Colonic mucosa (tissue), 4 donors: ENCODE measurements around the gene RNF19B. TPM values are rescaled to one million over a fixed set of nuclear protein-coding genes. Genes with fewer than 3 reads are reported as not detected.

Source experiments
- DNase-seq: peaks from one replicate; pipeline ENCODE4 v3.0.0-alpha.2; 2020
- H3K27ac ChIP-seq: fragments of 200-600 bp; one replicate; pipeline ENCODE4 v1.8.0; 2021
- H3K27me3 ChIP-seq: fragments of 200-600 bp; one replicate; pipeline ENCODE4 v1.8.0; 2021
- H3K36me3 ChIP-seq: fragments of 200-600 bp; one replicate; pipeline ENCODE4 v1.8.0; 2021
- H3K4me1 ChIP-seq: fragments of 200-600 bp; one replicate; pipeline ENCODE4 v1.8.0; 2021; ENCODE audit warnings: mild to moderate bottlenecking
- H3K4me3 ChIP-seq: fragments of 200-600 bp; one replicate; pipeline ENCODE4 v1.8.0; 2021
- H3K9ac ChIP-seq, 2 donors: one replicate each; pipeline ENCODE4 v1.7.0; 2013; ENCODE audit warnings: control low read depth in 2 of 2, low read depth in 2 of 2, low read length in 2 of 2
- H3K9me3 ChIP-seq: fragments of 200-600 bp; one replicate; pipeline ENCODE4 v1.8.0; 2021
- CTCF ChIP-seq: fragments of 200-600 bp; IDR thresholded peaks from one replicate; pipeline ENCODE4 v1.8.0; 2022; ENCODE audit warnings: antibody characterized with exemption, mild to moderate bottlenecking
- intact Hi-C: fragments of 100-400 bp; cut with DNase I; formaldehyde crosslinking; loops from one replicate; pipeline ENCODE4 v1.14.1; 2022
- total RNA-seq, 2 donors: library from RNA; stranded (reverse); fragmentation: NEBNext Ultra II Directional in 1 of 2; extraction: Animal tissue kit (Norgen Biotek cat#: 25700) in 1 of 2; gene quantifications; one replicate each; pipeline ENCODE4 v1.2.1, GENCODE V29; 2021
- donor health status: healthy.
- donor health status: DM: no; HTN: no; CAD: no.
- donor health status: DM: no; HTN: no; CAD: no.

Gene RNF19B
- total RNA-seq, 2 donors from 2014 or later = 44.4 to 106 TPM

GRCh38 chr1:33008051-33008914 lies 43.7 kb upstream of the RNF19B start:
- H3K4me3 ChIP-seq = no peak overlapping the region
- TF ChIP-seq CTCF = no peak
- H3K27ac ChIP-seq = peak overlapping the region; percentile 34
- no peak overlapping the region for H3K9ac ChIP-seq
- peaks cover 3% of the 10 kb centered on the region for H3K4me1 ChIP-seq
- H3K27me3 ChIP-seq = no peaks in the 10 kb centered on the region
- H3K9me3 ChIP-seq = no peaks in the 10 kb centered on the region
- intact Hi-C loops = no loop called here
- DNase-seq = no peak
- H3K36me3 ChIP-seq = no peaks in the 10 kb centered on the region

GRCh38 chr1:33007190-33008050 lies 42.8 kb upstream of the RNF19B start:
- Histone ChIP-seq H3K27me3 (no peaks in the 10 kb centered on the region), H3K27ac (peak overlapping the region; percentile 32), H3K4me3 (no peak overlapping the region), H3K36me3 (no peaks in the 10 kb centered on the region), H3K9ac (no peak overlapping the region), H3K9me3 (no peaks in the 10 kb centered on the region), H3K4me1 (peaks cover 3% of the 10 kb centered on the region)
- intact Hi-C loops = no loop called here
- no peak for DNase-seq
- TF ChIP-seq CTCF = no peak

- no peak overlapping the region for H3K9ac ChIP-seq
- no peaks in the 10 kb centered on the region for H3K27me3 ChIP-seq
- no peaks in the 10 kb centered on the region for H3K36me3 ChIP-seq
- DNase-seq = no peak
- H3K4me1 ChIP-seq = peaks cover 3% of the 10 kb centered on the region
- H3K27ac ChIP-seq = no peak overlapping the region
- no peaks in the 10 kb centered on the region for H3K9me3 ChIP-seq
- intact Hi-C loops = no loop called here
- TF ChIP-seq CTCF = no peak
- H3K4me3 ChIP-seq = no peak overlapping the region
These were observed 41.3 kb upstream of the RNF19B start for GRCh38 chr1:33005838-33006421.

- DNase-seq = no peak
- intact Hi-C loops = no loop called here
- TF ChIP-seq CTCF = no peak
- H3K27me3 ChIP-seq = no peaks in the 10 kb centered on the region
- no peak overlapping the region for H3K27ac ChIP-seq
- no peak overlapping the region for H3K4me3 ChIP-seq
- peaks cover 3% of the 10 kb centered on the region for H3K4me1 ChIP-seq
- H3K36me3 ChIP-seq = no peaks in the 10 kb centered on the region
- H3K9ac ChIP-seq = no peak overlapping the region
- no peaks in the 10 kb centered on the region for H3K9me3 ChIP-seq
These were observed 40.7 kb upstream of the RNF19B start for GRCh38 chr1:33005117-33005837.

GRCh38 chr1:33004613-33005012 lies 40.0 kb upstream of the RNF19B start:
- no peak for DNase-seq
- H3K9me3 ChIP-seq = no peaks in the 10 kb centered on the region
- H3K36me3 ChIP-seq = no peaks in the 10 kb centered on the region
- TF ChIP-seq CTCF = no peak
- no peak overlapping the region for H3K9ac ChIP-seq
- intact Hi-C loops = no loop called here
- H3K27ac ChIP-seq = no peak overlapping the region
- H3K4me3 ChIP-seq = no peak overlapping the region
- H3K27me3 ChIP-seq = no peaks in the 10 kb centered on the region
- peaks cover 3% of the 10 kb centered on the region for H3K4me1 ChIP-seq
